HL-60 (cell line): ENCODE measurements around the gene TEX28.

Experiments used
- CTCF ChIP-seq: IDR thresholded peaks from one replicate; pipeline ENCODE4 v1.5.1; 2011; ENCODE audit warnings: low read length, control low read depth, inconsistent platforms; ENCODE audit not compliant: insufficient read depth
- GABPA ChIP-seq: IDR thresholded peaks from 2 replicates; pipeline ENCODE4 v1.6.1; 2012; ENCODE audit warnings: low read depth
- POLR2AphosphoS5 ChIP-seq: IDR thresholded peaks from 2 replicates; pipeline ENCODE4 v1.6.1; 2012; ENCODE audit warnings: low read depth
- REST ChIP-seq: IDR thresholded peaks from 2 replicates; pipeline ENCODE4 v1.6.1; 2012; ENCODE audit warnings: low read depth; ENCODE audit not compliant: insufficient replicate concordance
- SPI1 ChIP-seq: IDR thresholded peaks from 2 replicates; pipeline ENCODE4 v1.6.1; 2012; ENCODE audit warnings: low read depth, mild to moderate bottlenecking, borderline replicate concordance

GRCh38 chrX:154332561-154332960 is 37.6 kb upstream of the TEX28 start:
- TF ChIP-seq CTCF (no peak), POLR2AphosphoS5 (no peak), SPI1 (no peak), REST (no peak), GABPA (no peak)
